HepG2 (cell line): ENCODE data around the gene LRRC4C. TPM values are rescaled to one million over a fixed set of nuclear protein-coding genes. Genes with fewer than 3 reads are reported as not detected.

ENCODE experiments used
- ATAC-seq: fragments of 200-7000 bp; cut with Tn5 transposase; 3 replicates; pipeline ENCODE4 v1.9.1; 2020; ENCODE audit warnings: mild to moderate bottlenecking, moderate library complexity
- BruUV-seq: library from RNA; stranded (reverse); fragments of 400-500 nt; replicated peaks from 2 replicates; lab custom pipeline; 2021; lab: Mats Ljungman, UMichigan
- CTCF ChIA-PET: fragments of 300-600 bp; formaldehyde crosslinking; extraction: SDS; loops from one replicate; lab custom pipeline; 2021; ENCODE audit warnings: low total read pairs, inconsistent platforms, low intra/inter-chr PET ratio; lab: Yijun Ruan, JAX
- POLR2A ChIA-PET: fragments of 350-600 bp; sonication (Branson Sonifier 250); formaldehyde crosslinking; loops from one replicate; lab custom pipeline; 2020; ENCODE audit warnings: antibody characterized with exemption, inconsistent platforms; lab: Yijun Ruan, JAX
- DNase-seq: peaks from one replicate; pipeline ENCODE4 v3.0.0-alpha.2; 2015; ENCODE audit warnings: low spot score
- FAIRE-seq: peaks from 3 replicates; lab custom pipeline; 2011; peaks lifted over from hg19 to GRCh38; lab: Jason Lieb, UNC
- H2AFZ ChIP-seq: one replicate; pipeline ENCODE4 v1.6.1; 2011; ENCODE audit warnings: low read length, inconsistent platforms
- H3K27ac ChIP-seq: fragments of 300-600 bp; 3 replicates; pipeline ENCODE4 v1.8.0; 2011; ENCODE audit warnings: mixed run types, mild to moderate bottlenecking, mixed read lengths, low read length, inconsistent platforms; ENCODE audit not compliant: insufficient read depth; ENCODE audit errors: extremely low read length
- H3K27me3 ChIP-seq, 2 experiments: fragments of 200-600 bp in 1 of 2; 2 replicates in 1 of 2; 3 replicates in 1 of 2; pipeline versions ENCODE4 v1.6.0 to v1.8.0; 2011; ENCODE audit warnings: low read length in 2 of 2, mild to moderate bottlenecking in 2 of 2, moderate library complexity in 2 of 2, inconsistent platforms in 1 of 2; ENCODE audit not compliant: insufficient read depth in 2 of 2, control insufficient read depth in 1 of 2
- H3K36me3 ChIP-seq, 2 experiments: fragments of 200-600 bp in 1 of 2; replicated peaks in 1 of 2; 2 replicates in 1 of 2; 3 replicates in 1 of 2; pipeline versions ENCODE4 v1.5.1 to v1.8.0; 2011; ENCODE audit warnings: low read length in 2 of 2, inconsistent platforms in 1 of 2; ENCODE audit not compliant: insufficient read depth in 2 of 2, control insufficient read depth in 1 of 2
- H3K4me1 ChIP-seq: 2 replicates; pipeline ENCODE4 v1.5.1; 2012; ENCODE audit warnings: low read length, inconsistent platforms; ENCODE audit not compliant: insufficient read depth
- H3K4me2 ChIP-seq: 2 replicates; pipeline ENCODE4 v1.6.0; 2011; ENCODE audit warnings: low read depth, low read length, inconsistent platforms
- H3K4me3 ChIP-seq, 3 experiments: fragments of 200-600 bp in 1 of 3; sonication (generic), shearing (Covaris generic) in 1 of 3; replicated peaks in 1 of 3; 2 replicates each; pipeline ENCODE4 v1.5.1; 2011 to 2016; ENCODE audit warnings: low read length in 3 of 3, inconsistent platforms in 2 of 3, low read depth in 2 of 3, mild to moderate bottlenecking in 2 of 3, control low read depth in 1 of 3, mixed read lengths in 1 of 3; ENCODE audit not compliant: insufficient read depth in 1 of 3
- H3K79me2 ChIP-seq: one replicate; pipeline ENCODE4 v1.6.1; 2011; ENCODE audit warnings: low read length, inconsistent platforms; ENCODE audit not compliant: insufficient read depth
- H3K9ac ChIP-seq: 2 replicates; pipeline ENCODE4 v1.6.0; 2011; ENCODE audit warnings: mild to moderate bottlenecking, low read depth, low read length, inconsistent platforms; ENCODE audit not compliant: insufficient read depth
- H3K9me3 ChIP-seq: 2 replicates; pipeline ENCODE4 v1.5.1; 2012; ENCODE audit warnings: mild to moderate bottlenecking, low read length
- H4K20me1 ChIP-seq: 2 replicates; pipeline ENCODE4 v1.6.0; 2011; ENCODE audit warnings: inconsistent platforms, mild to moderate bottlenecking, low read length, moderate library complexity; ENCODE audit not compliant: insufficient read depth
- ATF1 ChIP-seq: IDR thresholded peaks from 2 replicates; pipeline ENCODE4 v1.6.1; 2016; ENCODE audit warnings: mild to moderate bottlenecking, control low read depth
- BRF2 ChIP-seq: sonication (generic); formaldehyde crosslinking; IDR thresholded peaks from 2 replicates; pipeline ENCODE4 v1.8.1; 2022; ENCODE audit warnings: mild to moderate bottlenecking, missing genetic modification reagents
- CERS6 ChIP-seq: sonication (generic); formaldehyde crosslinking; IDR thresholded peaks from 2 replicates; pipeline ENCODE4 v1.5.0; 2020; ENCODE audit warnings: missing genetic modification reagents
- CREBL2 ChIP-seq: sonication (generic); formaldehyde crosslinking; IDR thresholded peaks from 2 replicates; pipeline ENCODE4 v1.8.1; 2023; ENCODE audit warnings: missing genetic modification reagents, mild to moderate bottlenecking, borderline replicate concordance
- GABPA ChIP-seq, 2 experiments: IDR thresholded peaks; 2 replicates each; pipeline ENCODE4 v1.6.1; 2011 to 2016; ENCODE audit warnings: low read depth in 2 of 2, low read length in 1 of 2, missing biosample characterization in 1 of 2, missing genetic modification characterization in 1 of 2
- HMG20A ChIP-seq: IDR thresholded peaks from 2 replicates; pipeline ENCODE4 v1.6.1; 2016; ENCODE audit warnings: borderline replicate concordance
- HNRNPK ChIP-seq: fragments of 200-400 bp; formaldehyde crosslinking; IDR thresholded peaks from 2 replicates; pipeline ENCODE4 v1.6.1; 2018; ENCODE audit warnings: low read length, low read depth, moderate library complexity, mild to moderate bottlenecking; ENCODE audit not compliant: poor library complexity, severe bottlenecking
- ONECUT2 ChIP-seq: sonication (generic); formaldehyde crosslinking; IDR thresholded peaks from 2 replicates; pipeline ENCODE4 v1.4.0; 2020; ENCODE audit warnings: missing genetic modification reagents
- ZBTB38 ChIP-seq: sonication (generic); formaldehyde crosslinking; IDR thresholded peaks from 2 replicates; pipeline ENCODE4 v1.5.1; 2020; ENCODE audit warnings: mild to moderate bottlenecking, missing genetic modification reagents
- ZNF615 ChIP-seq: sonication (generic); formaldehyde crosslinking; IDR thresholded peaks from 2 replicates; pipeline ENCODE4 v1.5.0; 2020; ENCODE audit warnings: mild to moderate bottlenecking, missing genetic modification reagents, borderline replicate concordance
- ZNF772 ChIP-seq: sonication (generic); formaldehyde crosslinking; IDR thresholded peaks from 2 replicates; pipeline ENCODE4 v1.5.0; 2020; ENCODE audit warnings: mild to moderate bottlenecking, missing genetic modification reagents
- WGBS: methylation state at CpG from one replicate; pipeline ENCODE4 v1.1.6; 2017; ENCODE audit warnings: low lambda C conversion rate; 5-methylcytosine and 5-hydroxymethylcytosine counted together
- in situ Hi-C: cut with HindIII; loops from 2 replicates; pipeline ENCODE4 v1.10.0; 2017; ENCODE audit warnings: low pct_unique_long_range_greater_than_20kb; ENCODE audit not compliant: extremely low pct_ligation_motif_present
- intact Hi-C: fragments of 100-400 bp; cut with micrococcal nuclease; formaldehyde crosslinking; loops from one replicate; pipeline ENCODE4 v1.10.0; 2022; ENCODE audit not compliant: unreplicated experiment
- polyA plus RNA-seq, 8 experiments: library from polyadenylated mRNA; depleted of rRNA in 3 of 8; stranded (reverse) in 7 of 8; unstranded in 1 of 8; fragments of >200 nt; fragmentation: Illumina TruSeq in 4 of 8; extraction: Trizol in 4 of 8; gene quantifications; 2 replicates each; pipeline versions ENCODE4 v1.2.1 to v1.2.3, GENCODE V29; 2011 to 2016; ENCODE audit warnings: low read depth in 4 of 8, missing spikeins in 1 of 8, mixed read lengths in 1 of 8; ENCODE audit not compliant: insufficient read depth in 1 of 8
- total RNA-seq, 5 experiments: library from RNA; depleted of rRNA; stranded (reverse); fragments of >200 nt; fragmentation: Illumina TruSeq; extraction: Trizol; gene quantifications; 2 replicates each; pipeline ENCODE4 v1.2.3, GENCODE V29; 2016; ENCODE audit warnings: low read depth in 1 of 5

Gene LRRC4C
- total and polyA plus RNA-seq, 2 of the 13 experiments (the other 11 are each of a cell fraction or from before 2014, with no cell fraction given), result not detected

DNA sequence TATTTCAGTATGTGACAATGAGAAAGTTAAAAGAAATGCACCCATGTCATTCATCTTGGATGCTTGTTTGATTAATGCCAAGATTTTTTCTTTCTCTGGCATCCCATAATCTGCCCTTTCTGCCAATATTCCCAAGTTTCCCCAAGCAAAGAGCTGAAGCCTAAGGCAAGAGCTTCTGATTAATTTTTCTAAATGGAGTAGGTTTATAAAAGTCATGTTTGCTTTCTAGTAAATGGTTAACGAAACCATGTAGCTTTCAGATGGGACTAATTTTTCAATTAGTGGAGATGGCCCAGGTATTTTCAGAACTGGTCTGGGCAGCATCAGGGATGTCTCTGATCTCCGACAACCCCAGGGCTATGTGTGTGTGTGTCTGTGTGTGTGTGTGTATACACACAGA is 55.3 kb downstream of the LRRC4C start:
- TF ChIP-seq GABPA (IDR thresholded peaks at IDR 0.05; ENCODE audit: low read depth, low read length) (no peak), GABPA (CRISPR knock-in tag; IDR thresholded peaks at IDR 0.05; ENCODE audit: low read depth) (no peak), ZNF772 (no peak), ONECUT2 (no peak), ZBTB38 (CRISPR knock-in tag) (no peak), CERS6 (CRISPR knock-in tag) (no peak), HMG20A (CRISPR knock-in tag) (no peak), ATF1 (CRISPR knock-in tag) (no peak), ZNF615 (CRISPR knock-in tag) (no peak), CREBL2 (CRISPR knock-in tag) (no peak), HNRNPK (no peak), BRF2 (CRISPR knock-in tag) (no peak)
- H3K27ac ChIP-seq, result no peak overlapping the region
- H3K36me3 ChIP-seq, result no peaks in the 10 kb centered on the region
- H3K4me2 ChIP-seq, result no peak overlapping the region
- H3K9me3 ChIP-seq, result 0 out of 2 replicates have a peak, but pooled peaks cover 4% of the 10 kb centered on the region
- ATAC-seq (no peak), DNase-seq (no peak), FAIRE-seq (no peak)
- ChIA-PET POLR2A (no interaction called here), CTCF (no interaction called here)
- intact Hi-C loops (no loop called here), in situ Hi-C loops (no loop called here)
- H3K4me1 ChIP-seq, result no peaks in the 10 kb centered on the region
- no TSS peak for BruUV-seq
- H3K4me3 ChIP-seq, result no peak overlapping the region
- no peaks in the 10 kb centered on the region for H4K20me1 ChIP-seq
- WGBS, result 14% methylated on average over 2 of the region's 2 CpGs
- no peaks in the 10 kb centered on the region for H3K79me2 ChIP-seq
- no peak overlapping the region for H3K9ac ChIP-seq
- no peaks in the 10 kb centered on the region; a peak in 1 of 5 replicates for H3K27me3 ChIP-seq
- H2AFZ ChIP-seq, result no peak overlapping the region
